Neural progenitor cell (in vitro differentiated cells): ENCODE data around the gene RRAS. TPM values are rescaled to one million over a fixed set of nuclear protein-coding genes. Genes with fewer than 3 reads are reported as not detected.

ENCODE experiments used
- DNase-seq: peaks from one replicate; pipeline ENCODE4 v3.0.0-alpha.2; 2016; ENCODE audit warnings: low spot score
- H2AFZ ChIP-seq: fragments of 200-600 bp; sonication (generic); replicated peaks from 2 replicates; pipeline ENCODE4 v1.6.1; 2016; ENCODE audit warnings: antibody characterized with exemption
- H3F3A ChIP-seq: fragments of 200-600 bp; sonication (generic); 2 replicates; pipeline ENCODE4 v1.6.1; 2016; ENCODE audit warnings: antibody characterized with exemption, low read depth
- H3K27ac ChIP-seq: fragments of 200-600 bp; sonication (generic); 2 replicates; pipeline ENCODE4 v1.5.1; 2016; ENCODE audit warnings: mild to moderate bottlenecking
- H3K27me3 ChIP-seq: fragments of 200-600 bp; sonication (generic); 2 replicates; pipeline ENCODE4 v1.6.1; 2016; ENCODE audit warnings: mild to moderate bottlenecking, moderate library complexity
- H3K36me3 ChIP-seq: fragments of 200-600 bp; sonication (generic); 2 replicates; pipeline ENCODE4 v1.5.1; 2016
- H3K4me1 ChIP-seq: fragments of 200-600 bp; sonication (generic); 2 replicates; pipeline ENCODE4 v1.6.1; 2016; ENCODE audit warnings: mixed run types
- H3K4me2 ChIP-seq: fragments of 200-600 bp; sonication (generic); 2 replicates; pipeline ENCODE4 v1.6.1; 2016
- H3K4me3 ChIP-seq: fragments of 200-600 bp; sonication (generic); 2 replicates; pipeline ENCODE4 v1.5.1; 2016
- H3K79me2 ChIP-seq: fragments of 200-600 bp; sonication (generic); 2 replicates; pipeline ENCODE4 v1.6.1; 2016; ENCODE audit warnings: low read depth
- H3K9ac ChIP-seq: fragments of 200-600 bp; sonication (generic); 2 replicates; pipeline ENCODE4 v1.6.1; 2016
- H3K9me3 ChIP-seq: fragments of 200-600 bp; sonication (generic); 2 replicates; pipeline ENCODE4 v1.5.1; 2016; ENCODE audit warnings: low read depth
- H4K20me1 ChIP-seq: fragments of 200-600 bp; sonication (generic); 2 replicates; pipeline ENCODE4 v1.6.1; 2016; ENCODE audit warnings: low read depth
- H3K27ac Mint-ChIP-seq: 3 replicates; pipeline ENCODE4 v1.8.0; 2021; ENCODE audit warnings: mixed read lengths
- H3K27me3 Mint-ChIP-seq: 2 replicates; pipeline ENCODE4 v1.8.0; 2022; ENCODE audit warnings: low read depth, mild to moderate bottlenecking, inconsistent platforms, moderate library complexity, mixed read lengths; ENCODE audit not compliant: insufficient read depth
- H3K36me3 Mint-ChIP-seq: 3 replicates; pipeline ENCODE4 v1.8.0; 2021; ENCODE audit warnings: mixed read lengths
- H3K4me1 Mint-ChIP-seq: 3 replicates; pipeline ENCODE4 v1.8.0; 2021; ENCODE audit warnings: mixed read lengths
- H3K4me3 Mint-ChIP-seq: 3 replicates; pipeline ENCODE4 v1.8.0; 2021; ENCODE audit warnings: mild to moderate bottlenecking, moderate library complexity, mixed read lengths
- H3K9me3 Mint-ChIP-seq: 3 replicates; pipeline ENCODE4 v1.8.0; 2020; ENCODE audit warnings: mixed read lengths
- CTCF ChIP-seq: fragments of 200-600 bp; sonication (generic); IDR thresholded peaks from 2 replicates; pipeline ENCODE4 v1.5.1; 2017; ENCODE audit warnings: antibody characterized with exemption, mild to moderate bottlenecking
- EZH2 ChIP-seq: fragments of 200-600 bp; sonication (generic); IDR thresholded peaks from 2 replicates; pipeline ENCODE4 v1.6.1; 2017; ENCODE audit warnings: antibody characterized with exemption, mild to moderate bottlenecking, moderate library complexity
- EZH2phosphoT487 ChIP-seq: fragments of 200-600 bp; sonication (generic); IDR thresholded peaks from 2 replicates; pipeline ENCODE4 v1.6.1; 2017; ENCODE audit warnings: antibody characterized with exemption
- total RNA-seq: library from RNA; depleted of rRNA; stranded (reverse); fragments of >200 nt; gene quantifications from 2 replicates; pipeline ENCODE4 v1.2.3, GENCODE V29; 2015; ENCODE audit warnings: low replicate concordance

Gene RRAS
- total RNA-seq, 1 donor from 2014 or later = 9.6 TPM

GRCh38 chr19:49597703-49597974 is 42.3 kb downstream of the RRAS start:
- Mint-ChIP-seq H3K4me1 (peaks cover 9% of the 10 kb centered on the region), H3K9me3 (no peaks in the 10 kb centered on the region), H3K27me3 (peaks cover 12% of the 10 kb centered on the region), H3K27ac (no peak overlapping the region), H3K36me3 (peaks cover 27% of the 10 kb centered on the region), H3K4me3 (no peak overlapping the region)
- peaks cover 92% of the 10 kb centered on the region for H3K79me2 ChIP-seq
- H2AFZ ChIP-seq = no peak overlapping the region
- TF ChIP-seq CTCF = no peak
- TF ChIP-seq EZH2 = no peak
- no peak for TF ChIP-seq EZH2phosphoT487
- H3K9me3 ChIP-seq = no peaks in the 10 kb centered on the region
- peaks cover 6% of the 10 kb centered on the region for H3K4me1 ChIP-seq
- H3K27ac ChIP-seq = no peak overlapping the region
- no peak overlapping the region for H3K9ac ChIP-seq
- no peak overlapping the region for H3K4me3 ChIP-seq
- H3F3A ChIP-seq = peaks cover 13% of the 10 kb centered on the region
- no peak for DNase-seq
- H3K36me3 ChIP-seq = no peaks in the 10 kb centered on the region
- H3K27me3 ChIP-seq = no peaks in the 10 kb centered on the region
- no peak overlapping the region for H3K4me2 ChIP-seq
- H4K20me1 ChIP-seq = peaks cover 86% of the 10 kb centered on the region

DNA sequence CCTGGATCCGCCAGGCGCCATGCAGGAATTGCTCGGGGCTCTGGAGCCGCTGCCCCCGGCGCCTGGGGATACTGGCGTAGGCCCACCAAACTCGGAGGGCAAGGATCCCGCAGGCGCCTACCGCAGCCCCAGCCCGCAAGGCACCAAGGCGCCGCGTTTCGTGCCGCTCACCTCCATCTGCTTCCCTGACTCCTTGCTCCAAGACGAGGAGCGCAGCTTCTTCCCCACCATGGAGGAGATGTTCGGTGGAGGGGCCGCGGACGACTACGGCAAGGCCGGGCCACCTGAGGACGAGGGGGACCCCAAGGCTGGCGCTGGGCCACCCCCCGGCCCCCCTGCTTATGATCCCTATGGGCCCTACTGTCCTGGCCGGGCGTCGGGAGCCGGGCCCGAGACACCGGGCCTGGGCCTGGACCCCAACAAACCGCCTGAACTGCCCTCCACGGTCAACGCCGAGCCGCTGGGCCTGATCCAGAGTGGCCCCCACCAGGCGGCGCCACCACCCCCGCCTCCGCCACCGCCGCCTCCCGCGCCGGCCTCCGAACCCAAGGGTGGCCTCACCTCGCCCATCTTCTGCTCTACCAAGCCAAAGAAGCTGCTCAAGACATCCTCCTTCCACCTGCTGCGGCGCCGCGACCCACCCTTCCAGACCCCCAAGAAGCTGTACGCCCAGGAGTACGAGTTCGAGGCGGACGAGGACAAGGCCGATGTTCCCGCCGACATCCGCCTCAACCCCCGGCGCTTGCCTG is 42.8 kb downstream of the RRAS start:
- H3K9ac ChIP-seq = no peak overlapping the region
- H3K9me3 ChIP-seq = no peaks in the 10 kb centered on the region
- peaks cover 6% of the 10 kb centered on the region for H3K4me1 ChIP-seq
- no peak overlapping the region for H3K4me3 ChIP-seq
- H3K4me3 Mint-ChIP-seq = no peak overlapping the region
- H3K27me3 Mint-ChIP-seq = peaks cover 13% of the 10 kb centered on the region
- peaks cover 26% of the 10 kb centered on the region for H3K36me3 Mint-ChIP-seq
- H3K79me2 ChIP-seq = peaks cover 92% of the 10 kb centered on the region
- H3K9me3 Mint-ChIP-seq = no peaks in the 10 kb centered on the region
- H2AFZ ChIP-seq = no peak overlapping the region
- H3K27me3 ChIP-seq = no peaks in the 10 kb centered on the region
- DNase-seq = no peak
- peaks cover 18% of the 10 kb centered on the region for H3F3A ChIP-seq
- H3K27ac ChIP-seq = no peak overlapping the region
- no peak for TF ChIP-seq CTCF
- TF ChIP-seq EZH2 = no peak
- TF ChIP-seq EZH2phosphoT487 = no peak
- H3K27ac Mint-ChIP-seq = no peak overlapping the region
- peaks cover 86% of the 10 kb centered on the region for H4K20me1 ChIP-seq
- peaks cover 13% of the 10 kb centered on the region for H3K4me1 Mint-ChIP-seq
- H3K36me3 ChIP-seq = no peaks in the 10 kb centered on the region
- no peak overlapping the region for H3K4me2 ChIP-seq

GRCh38 chr19:49596407-49596806 is 43.5 kb downstream of the RRAS start:
- Histone ChIP-seq H3K27me3 (no peaks in the 10 kb centered on the region), H2AFZ (no peak overlapping the region), H3K9me3 (no peaks in the 10 kb centered on the region), H3K27ac (no peak overlapping the region), H3K9ac (no peak overlapping the region), H3K4me1 (peaks cover 6% of the 10 kb centered on the region), H3F3A (peaks cover 25% of the 10 kb centered on the region), H4K20me1 (peaks cover 81% of the 10 kb centered on the region), H3K79me2 (peaks cover 91% of the 10 kb centered on the region), H3K36me3 (no peaks in the 10 kb centered on the region), H3K4me3 (no peak overlapping the region), H3K4me2 (no peak overlapping the region)
- TF ChIP-seq CTCF (no peak), EZH2phosphoT487 (no peak)
- Mint-ChIP-seq H3K36me3 (peaks cover 21% of the 10 kb centered on the region), H3K4me3 (no peak overlapping the region), H3K27ac (no peak overlapping the region), H3K4me1 (peaks cover 13% of the 10 kb centered on the region), H3K9me3 (no peaks in the 10 kb centered on the region), H3K27me3 (peaks cover 9% of the 10 kb centered on the region)
- no peak for DNase-seq
